ENCODE results near the gene AGO1.

The AGO1 gene

GRCh38 chr1:35851132-35851869 is 31.7 kb upstream of the AGO1 start:
- Histone ChIP-seq H3K36me3 (replicated peaks) (peaks cover 23% of the 10 kb centered on the region), H3K27ac (no peak overlapping the region), H3K4me3 (ENCODE audit: low read depth, low read length) (no peak overlapping the region), H3K27me3 (replicated peaks) (no peaks in the 10 kb centered on the region)
- TF ChIP-seq CTCF (IDR thresholded peaks at IDR 0.05; ENCODE audit: low read depth, low read length, missing control alignments), result no peak
- no peak for DNase-seq
- in situ Hi-C loops (cut with HindIII; ENCODE audit: low pct_ligation_motif_present, low sequenced_read_pairs), result no loop called here

- H3K27ac ChIP-seq, result no peak overlapping the region
- no peak for TF ChIP-seq CTCF (IDR thresholded peaks at IDR 0.05; ENCODE audit: low read depth, low read length, missing control alignments)
- peaks cover 23% of the 10 kb centered on the region for H3K36me3 ChIP-seq (replicated peaks)
- H3K4me3 ChIP-seq (ENCODE audit: low read depth, low read length), result no peak overlapping the region
- H3K27me3 ChIP-seq (replicated peaks), result no peaks in the 10 kb centered on the region
- in situ Hi-C loops (cut with HindIII; ENCODE audit: low pct_ligation_motif_present, low sequenced_read_pairs), result no loop called here
- DNase-seq, result no peak
Observed at GRCh38 chr1:35852241-35852640, 30.8 kb upstream of the AGO1 start.

GRCh38 chr1:35854989-35855700 is 27.9 kb upstream of the AGO1 start:
- DNase-seq, result no peak
- no peak for TF ChIP-seq CTCF (IDR thresholded peaks at IDR 0.05; ENCODE audit: low read depth, low read length, missing control alignments)
- in situ Hi-C loops (cut with HindIII; ENCODE audit: low pct_ligation_motif_present, low sequenced_read_pairs), result no loop called here
- Histone ChIP-seq H3K4me3 (ENCODE audit: low read depth, low read length) (no peak overlapping the region), H3K27ac (no peak overlapping the region), H3K27me3 (replicated peaks) (no peaks in the 10 kb centered on the region), H3K36me3 (replicated peaks) (peaks cover 21% of the 10 kb centered on the region)

- no peak for TF ChIP-seq CTCF (IDR thresholded peaks at IDR 0.05; ENCODE audit: low read depth, low read length, missing control alignments)
- H3K27me3 ChIP-seq (replicated peaks), result no peaks in the 10 kb centered on the region
- H3K36me3 ChIP-seq (replicated peaks), result peaks cover 16% of the 10 kb centered on the region
- H3K4me3 ChIP-seq (ENCODE audit: low read depth, low read length), result no peak overlapping the region
- no peak for DNase-seq
- no peak overlapping the region for H3K27ac ChIP-seq
- in situ Hi-C loops (cut with HindIII; ENCODE audit: low pct_ligation_motif_present, low sequenced_read_pairs), result no loop called here
Observed at GRCh38 chr1:35856964-35857363, 26.0 kb upstream of the AGO1 start.

- DNase-seq, result peak; percentile 13
- Histone ChIP-seq H3K27ac (no peak overlapping the region), H3K36me3 (replicated peaks) (peaks cover 16% of the 10 kb centered on the region), H3K27me3 (replicated peaks) (no peaks in the 10 kb centered on the region), H3K4me3 (ENCODE audit: low read depth, low read length) (no peak overlapping the region)
- in situ Hi-C loops (cut with HindIII; ENCODE audit: low pct_ligation_motif_present, low sequenced_read_pairs), result no loop called here
- TF ChIP-seq CTCF (IDR thresholded peaks at IDR 0.05; ENCODE audit: low read depth, low read length, missing control alignments), result peak; percentile 36
Observed at GRCh38 chr1:35857830-35858229, 25.2 kb upstream of the AGO1 start.

All from brain microvascular endothelial cell (primary cell).